Mucosa of rectum (tissue), 2 donors: ENCODE results near the gene CD7.

Experiments
- H3K27ac ChIP-seq, 2 donors: one replicate each; pipeline ENCODE4 v1.7.0; 2013; ENCODE audit warnings: inconsistent platforms in 2 of 2, low read depth in 2 of 2, low read length in 2 of 2
- H3K27me3 ChIP-seq, 2 donors: one replicate each; pipeline ENCODE4 v1.7.0; 2013; ENCODE audit warnings: low read length in 2 of 2; ENCODE audit not compliant: control insufficient read depth in 2 of 2, insufficient read depth in 2 of 2
- H3K36me3 ChIP-seq, 2 donors: one replicate each; pipeline ENCODE4 v1.7.0; 2013; ENCODE audit warnings: low read length in 2 of 2; ENCODE audit not compliant: control insufficient read depth in 2 of 2, insufficient read depth in 2 of 2
- H3K4me1 ChIP-seq, 2 donors: one replicate each; pipeline ENCODE4 v1.7.0; 2013; ENCODE audit warnings: low read length in 2 of 2, mild to moderate bottlenecking in 1 of 2; ENCODE audit not compliant: control insufficient read depth in 2 of 2, insufficient read depth in 2 of 2
- H3K4me3 ChIP-seq, 2 donors: one replicate each; pipeline ENCODE4 v1.7.0; 2013; ENCODE audit warnings: low read length in 2 of 2
- H3K9ac ChIP-seq, 2 donors: one replicate each; pipeline ENCODE4 v1.7.0; 2013; ENCODE audit warnings: low read length in 2 of 2, low read depth in 1 of 2, mild to moderate bottlenecking in 1 of 2
- H3K9me3 ChIP-seq, 2 donors: one replicate each; pipeline ENCODE4 v1.7.0; 2013; ENCODE audit warnings: low read length in 2 of 2; ENCODE audit not compliant: control insufficient read depth in 2 of 2
- donor health status: healthy.
- donor health status: Normal muscosa, but diverticular disease.

CD7 gene

DNA sequence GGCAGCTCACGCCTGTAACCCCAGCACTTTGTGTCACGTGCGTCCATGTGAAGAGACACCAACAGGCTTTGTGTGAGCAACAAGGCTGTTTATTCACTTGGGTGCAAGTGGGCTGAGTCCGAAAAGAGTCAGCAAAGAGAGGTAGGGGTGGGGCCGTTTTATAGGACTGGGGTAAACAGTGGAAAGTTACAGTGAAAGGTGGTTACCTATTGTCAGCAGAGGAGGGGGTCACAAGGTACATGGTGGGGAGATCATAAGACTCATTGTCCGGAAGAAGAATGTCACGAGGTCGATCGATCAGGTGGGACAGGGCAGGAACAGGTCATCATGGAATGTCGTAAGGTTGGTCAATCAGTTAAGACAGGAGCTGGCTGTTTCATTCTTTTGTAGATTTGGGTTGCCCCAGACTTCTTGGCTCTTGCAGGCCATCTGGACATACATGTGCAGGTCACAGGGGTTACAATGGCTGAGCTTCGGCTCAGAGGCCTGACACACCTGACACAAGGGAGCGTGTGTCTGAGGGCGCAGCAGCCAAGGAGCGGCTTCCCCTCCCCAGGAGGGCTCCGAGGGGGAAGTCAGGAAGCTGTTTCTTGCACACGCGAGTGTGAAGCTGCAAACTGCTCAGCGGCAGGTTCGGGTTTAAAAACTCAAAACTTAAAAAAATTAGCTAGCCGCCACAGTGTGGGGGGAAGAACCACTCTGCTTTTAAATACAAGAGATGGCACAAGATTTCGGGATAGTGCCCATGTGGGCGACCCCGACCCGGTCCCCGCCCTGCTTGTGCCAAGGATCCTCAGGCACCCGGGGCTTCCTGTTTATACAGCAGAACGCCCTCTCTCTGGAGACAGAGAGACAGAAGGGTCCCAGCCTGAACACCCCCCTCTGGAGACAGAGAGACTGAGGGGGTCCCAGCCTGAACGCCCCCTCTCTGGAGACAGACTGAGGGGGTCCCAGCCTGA is 29.2 kb upstream of the CD7 start:
- Histone ChIP-seq H3K36me3 (no peaks in the 10 kb centered on the region), H3K27me3 (no peaks in the 10 kb centered on the region), H3K27ac (peak overlapping the region in 1 of 2 donors; percentile 21), H3K4me1 (peaks cover 6 to 17% of the 10 kb centered on the region in 2 donors), H3K9ac (peak overlapping the region in 1 of 2 donors; percentile 47), H3K9me3 (no peaks in the 10 kb centered on the region), H3K4me3 (no peak overlapping the region)

DNA sequence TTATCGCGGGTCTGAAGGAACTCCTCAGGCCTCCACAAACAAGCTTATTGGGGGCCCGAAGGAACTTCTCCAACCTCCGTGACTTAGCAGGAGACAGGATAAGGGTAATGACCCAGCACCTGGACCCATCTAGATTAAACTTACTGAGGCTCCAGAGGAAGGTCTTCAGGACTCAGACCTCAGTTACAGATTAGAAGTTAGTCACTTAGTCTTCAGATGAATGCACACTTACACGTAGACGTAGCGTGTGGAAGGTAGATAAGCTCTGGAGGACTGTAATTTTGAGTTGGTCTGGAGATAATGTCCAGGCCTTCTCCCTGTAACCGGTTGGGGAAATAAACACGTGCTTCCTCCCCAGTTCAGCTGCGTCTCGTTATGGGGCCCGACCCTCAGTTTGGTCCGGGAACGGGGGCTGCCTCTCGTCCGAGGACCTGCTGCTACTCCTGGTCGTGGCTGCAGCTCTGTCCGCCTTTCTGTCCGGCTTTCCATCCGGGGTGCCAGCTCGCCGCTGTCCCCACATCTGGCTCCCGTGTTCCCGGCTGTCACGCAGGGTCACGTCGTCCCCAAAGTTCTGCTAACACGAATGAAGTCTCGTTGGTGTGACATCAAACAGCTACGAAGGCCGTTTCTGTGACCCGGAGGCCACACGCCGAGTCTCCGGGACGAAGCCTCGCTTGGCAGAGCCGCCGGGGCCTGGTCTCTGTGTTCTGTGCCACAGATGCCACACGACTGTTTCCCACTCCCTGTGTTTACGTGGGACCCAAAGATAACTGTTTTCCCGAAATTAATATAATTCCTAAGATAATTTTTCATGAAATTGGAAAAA is 28.0 kb upstream of the CD7 start:
- Histone ChIP-seq H3K9me3 (no peaks in the 10 kb centered on the region), H3K9ac (no peak overlapping the region), H3K4me3 (no peak overlapping the region), H3K27ac (no peak overlapping the region), H3K36me3 (no peaks in the 10 kb centered on the region), H3K27me3 (no peaks in the 10 kb centered on the region), H3K4me1 (peaks cover 6 to 13% of the 10 kb centered on the region in 2 donors)

- no peaks in the 10 kb centered on the region for H3K9me3 ChIP-seq
- peaks cover 10 to 17% of the 10 kb centered on the region in 2 donors for H3K4me1 ChIP-seq
- H3K4me3 ChIP-seq, result no peak overlapping the region
- no peaks in the 10 kb centered on the region for H3K27me3 ChIP-seq
- no peaks in the 10 kb centered on the region for H3K36me3 ChIP-seq
- H3K9ac ChIP-seq, result peak overlapping the region in 1 of 2 donors; percentile 37
- H3K27ac ChIP-seq, result peak overlapping the region in 1 of 2 donors; percentile 17
Observed at GRCh38 chr17:82344175-82344907, 26.9 kb upstream of the CD7 start.

DNA sequence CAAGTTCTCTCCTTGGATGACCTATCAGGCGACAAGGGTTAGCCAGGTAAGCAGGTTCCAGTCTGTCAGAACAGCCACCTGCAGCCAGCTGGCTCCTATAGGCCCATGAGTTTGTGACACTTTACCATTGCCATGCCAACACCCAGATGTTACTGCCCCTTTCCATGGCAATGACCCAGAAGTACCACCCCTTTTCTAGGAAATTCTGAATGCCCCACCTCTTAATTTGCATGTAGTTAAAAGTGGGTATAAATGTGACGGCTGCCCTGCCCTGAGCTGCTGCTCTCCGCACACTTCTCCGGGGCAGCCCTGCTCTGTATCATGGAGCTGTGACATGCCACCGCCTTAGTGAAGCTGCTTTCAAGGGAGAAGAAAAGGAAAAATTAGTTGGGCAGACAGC is 26.2 kb upstream of the CD7 start:
- Histone ChIP-seq H3K27me3 (no peaks in the 10 kb centered on the region), H3K27ac (no peak overlapping the region), H3K9ac (no peak overlapping the region), H3K36me3 (no peaks in the 10 kb centered on the region), H3K4me1 (peaks cover 17 to 22% of the 10 kb centered on the region in 2 donors), H3K4me3 (no peak overlapping the region), H3K9me3 (no peaks in the 10 kb centered on the region)

GRCh38 chr17:82342361-82343079 is 25.1 kb upstream of the CD7 start:
- no peaks in the 10 kb centered on the region for H3K27me3 ChIP-seq
- no peak overlapping the region for H3K4me3 ChIP-seq
- H3K9ac ChIP-seq, result no peak overlapping the region
- no peaks in the 10 kb centered on the region for H3K9me3 ChIP-seq
- H3K36me3 ChIP-seq, result no peaks in the 10 kb centered on the region
- no peak overlapping the region for H3K27ac ChIP-seq
- peaks cover 17 to 26% of the 10 kb centered on the region in 2 donors for H3K4me1 ChIP-seq

GRCh38 chr17:82339634-82340580 is 22.5 kb upstream of the CD7 start:
- Histone ChIP-seq H3K9ac (peak overlapping the region in 1 of 2 donors; percentile 66), H3K36me3 (no peaks in the 10 kb centered on the region), H3K9me3 (no peaks in the 10 kb centered on the region), H3K27ac (peak overlapping the region; percentile 17 to 30), H3K27me3 (no peaks in the 10 kb centered on the region), H3K4me3 (peak overlapping the region; percentile 52 to 69), H3K4me1 (peaks cover 16 to 26% of the 10 kb centered on the region in 2 donors)

DNA sequence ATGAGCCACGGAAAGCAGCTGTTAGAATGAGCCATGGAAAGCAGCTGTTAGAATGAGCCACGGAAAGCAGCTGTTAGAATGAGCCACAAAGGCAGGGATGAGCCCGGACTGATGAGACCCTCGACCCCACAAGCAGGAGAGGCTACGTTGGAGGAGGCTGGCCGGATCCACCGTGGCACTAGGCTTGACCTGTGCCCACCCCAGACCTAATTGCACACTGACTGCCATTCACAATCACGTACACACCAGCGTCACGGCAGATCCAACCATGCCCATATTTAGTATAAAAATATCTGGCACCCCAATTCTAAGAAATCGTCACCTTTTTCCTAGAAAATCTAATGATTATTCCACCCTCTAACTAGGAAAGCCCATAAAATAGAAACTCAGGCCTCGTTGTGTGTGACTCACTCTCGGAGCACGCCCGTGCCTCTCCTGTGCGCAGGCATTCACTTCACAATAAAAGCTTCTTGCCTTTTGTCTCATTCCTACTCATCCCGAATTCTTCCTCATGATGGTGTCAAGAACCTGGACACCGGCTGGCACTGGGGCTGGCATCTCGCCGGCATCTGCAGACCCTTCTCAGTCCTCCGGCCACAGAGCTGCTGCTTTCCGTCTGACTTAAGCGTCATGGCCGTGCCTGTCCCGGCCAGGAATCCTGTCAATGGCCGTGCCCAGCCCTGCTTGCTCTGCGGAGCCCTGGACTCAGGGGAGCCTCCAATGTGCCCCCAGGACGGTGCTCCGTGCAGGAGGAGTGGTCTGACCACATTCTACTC is 21.6 kb upstream of the CD7 start:
- no peaks in the 10 kb centered on the region for H3K27me3 ChIP-seq
- no peaks in the 10 kb centered on the region for H3K36me3 ChIP-seq
- H3K9me3 ChIP-seq, result no peaks in the 10 kb centered on the region
- H3K27ac ChIP-seq, result peak overlapping the region; percentile 17 to 61
- peaks cover 24 to 30% of the 10 kb centered on the region in 2 donors for H3K4me1 ChIP-seq
- peak overlapping the region; percentile 52 to 69 for H3K4me3 ChIP-seq
- H3K9ac ChIP-seq, result peak overlapping the region; percentile 2 to 66

GRCh38 chr17:82334622-82335394 is 17.4 kb upstream of the CD7 start:
- peak overlapping the region; percentile 58 to 72 for H3K9ac ChIP-seq
- H3K27me3 ChIP-seq, result peaks cover 4 to 5% of the 10 kb centered on the region in 2 donors

More at GRCh38 chr17:82334622-82335394, 17.4 kb upstream of the CD7 start:
- Histone ChIP-seq H3K36me3 (no peaks in the 10 kb centered on the region), H3K4me1 (peaks cover 54 to 64% of the 10 kb centered on the region in 2 donors), H3K4me3 (peak overlapping the region; percentile 68 to 73), H3K27ac (peak overlapping the region; percentile 79 to 82), H3K9me3 (no peaks in the 10 kb centered on the region)
